HL-60 (cell line): ENCODE results near the gene ACR.

Experiments
- DNase-seq, 2 experiments: peaks; one replicate each; pipeline ENCODE4 v3.0.0-alpha.2; 2010 to 2020; ENCODE audit warnings: low read depth in 1 of 2, low spot score in 1 of 2
- H3K27ac ChIP-seq: fragments of 250-450 bp; sonication (Bioruptor Pico); replicated peaks from 2 replicates; pipeline ENCODE4 v1.5.1; 2020; ENCODE audit warnings: mild to moderate bottlenecking, moderate library complexity
- H3K27me3 ChIP-seq: fragments of 250-450 bp; sonication (Bioruptor Pico); 2 replicates; pipeline ENCODE4 v1.5.1; 2021; ENCODE audit warnings: mild to moderate bottlenecking, moderate library complexity; ENCODE audit not compliant: insufficient read depth, poor library complexity, severe bottlenecking
- H3K4me3 ChIP-seq: replicated peaks from 2 replicates; pipeline ENCODE4 v1.5.1; 2011; ENCODE audit warnings: mild to moderate bottlenecking, control low read depth, low read length; ENCODE audit not compliant: insufficient read depth
- GABPA ChIP-seq: IDR thresholded peaks from 2 replicates; pipeline ENCODE4 v1.6.1; 2012; ENCODE audit warnings: low read depth
- POLR2AphosphoS5 ChIP-seq: IDR thresholded peaks from 2 replicates; pipeline ENCODE4 v1.6.1; 2012; ENCODE audit warnings: low read depth
- SPI1 ChIP-seq: IDR thresholded peaks from 2 replicates; pipeline ENCODE4 v1.6.1; 2012; ENCODE audit warnings: low read depth, mild to moderate bottlenecking, borderline replicate concordance
- TF ChIP-seq, protein P1 (sequence below): IDR thresholded peaks from one replicate; pipeline ENCODE4 v1.5.1; 2011; ENCODE audit warnings: low read length, control low read depth, inconsistent platforms; ENCODE audit not compliant: insufficient read depth
- TF ChIP-seq, protein P2 (sequence below): IDR thresholded peaks from 2 replicates; pipeline ENCODE4 v1.6.1; 2012; ENCODE audit warnings: low read depth; ENCODE audit not compliant: insufficient replicate concordance

Gene ACR

DNA sequence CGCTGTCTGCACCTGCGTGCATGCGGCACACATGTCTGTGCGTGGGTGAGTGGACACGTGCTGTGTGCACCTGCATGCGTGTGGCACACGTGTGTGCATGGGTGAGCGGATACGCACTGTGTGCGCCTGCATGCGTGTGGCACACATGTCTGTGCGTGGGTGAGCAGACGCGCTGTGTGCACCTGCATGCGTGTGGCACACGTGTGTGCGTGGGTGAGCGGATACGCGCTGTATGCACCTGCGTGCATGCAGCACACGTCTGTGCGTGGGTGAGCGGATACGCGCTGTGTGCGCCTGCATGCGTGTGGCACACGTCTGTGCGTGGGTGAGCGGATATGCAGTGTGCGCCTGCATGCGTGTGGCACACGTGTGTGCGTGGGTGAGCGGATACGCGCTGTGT, 27.1 kb upstream of the ACR start:
- Histone ChIP-seq H3K27me3 (no peaks in the 10 kb centered on the region), H3K27ac (no peak overlapping the region), H3K4me3 (no peak overlapping the region)
- TF ChIP-seq SPI1: no peak
- TF ChIP-seq, protein P1, sequence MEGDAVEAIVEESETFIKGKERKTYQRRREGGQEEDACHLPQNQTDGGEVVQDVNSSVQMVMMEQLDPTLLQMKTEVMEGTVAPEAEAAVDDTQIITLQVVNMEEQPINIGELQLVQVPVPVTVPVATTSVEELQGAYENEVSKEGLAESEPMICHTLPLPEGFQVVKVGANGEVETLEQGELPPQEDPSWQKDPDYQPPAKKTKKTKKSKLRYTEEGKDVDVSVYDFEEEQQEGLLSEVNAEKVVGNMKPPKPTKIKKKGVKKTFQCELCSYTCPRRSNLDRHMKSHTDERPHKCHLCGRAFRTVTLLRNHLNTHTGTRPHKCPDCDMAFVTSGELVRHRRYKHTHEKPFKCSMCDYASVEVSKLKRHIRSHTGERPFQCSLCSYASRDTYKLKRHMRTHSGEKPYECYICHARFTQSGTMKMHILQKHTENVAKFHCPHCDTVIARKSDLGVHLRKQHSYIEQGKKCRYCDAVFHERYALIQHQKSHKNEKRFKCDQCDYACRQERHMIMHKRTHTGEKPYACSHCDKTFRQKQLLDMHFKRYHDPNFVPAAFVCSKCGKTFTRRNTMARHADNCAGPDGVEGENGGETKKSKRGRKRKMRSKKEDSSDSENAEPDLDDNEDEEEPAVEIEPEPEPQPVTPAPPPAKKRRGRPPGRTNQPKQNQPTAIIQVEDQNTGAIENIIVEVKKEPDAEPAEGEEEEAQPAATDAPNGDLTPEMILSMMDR: no peak
- TF ChIP-seq, protein P2, sequence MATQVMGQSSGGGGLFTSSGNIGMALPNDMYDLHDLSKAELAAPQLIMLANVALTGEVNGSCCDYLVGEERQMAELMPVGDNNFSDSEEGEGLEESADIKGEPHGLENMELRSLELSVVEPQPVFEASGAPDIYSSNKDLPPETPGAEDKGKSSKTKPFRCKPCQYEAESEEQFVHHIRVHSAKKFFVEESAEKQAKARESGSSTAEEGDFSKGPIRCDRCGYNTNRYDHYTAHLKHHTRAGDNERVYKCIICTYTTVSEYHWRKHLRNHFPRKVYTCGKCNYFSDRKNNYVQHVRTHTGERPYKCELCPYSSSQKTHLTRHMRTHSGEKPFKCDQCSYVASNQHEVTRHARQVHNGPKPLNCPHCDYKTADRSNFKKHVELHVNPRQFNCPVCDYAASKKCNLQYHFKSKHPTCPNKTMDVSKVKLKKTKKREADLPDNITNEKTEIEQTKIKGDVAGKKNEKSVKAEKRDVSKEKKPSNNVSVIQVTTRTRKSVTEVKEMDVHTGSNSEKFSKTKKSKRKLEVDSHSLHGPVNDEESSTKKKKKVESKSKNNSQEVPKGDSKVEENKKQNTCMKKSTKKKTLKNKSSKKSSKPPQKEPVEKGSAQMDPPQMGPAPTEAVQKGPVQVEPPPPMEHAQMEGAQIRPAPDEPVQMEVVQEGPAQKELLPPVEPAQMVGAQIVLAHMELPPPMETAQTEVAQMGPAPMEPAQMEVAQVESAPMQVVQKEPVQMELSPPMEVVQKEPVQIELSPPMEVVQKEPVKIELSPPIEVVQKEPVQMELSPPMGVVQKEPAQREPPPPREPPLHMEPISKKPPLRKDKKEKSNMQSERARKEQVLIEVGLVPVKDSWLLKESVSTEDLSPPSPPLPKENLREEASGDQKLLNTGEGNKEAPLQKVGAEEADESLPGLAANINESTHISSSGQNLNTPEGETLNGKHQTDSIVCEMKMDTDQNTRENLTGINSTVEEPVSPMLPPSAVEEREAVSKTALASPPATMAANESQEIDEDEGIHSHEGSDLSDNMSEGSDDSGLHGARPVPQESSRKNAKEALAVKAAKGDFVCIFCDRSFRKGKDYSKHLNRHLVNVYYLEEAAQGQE: no peak
- no peak for TF ChIP-seq POLR2AphosphoS5
- no peak for TF ChIP-seq GABPA
- no peak for DNase-seq

DNA sequence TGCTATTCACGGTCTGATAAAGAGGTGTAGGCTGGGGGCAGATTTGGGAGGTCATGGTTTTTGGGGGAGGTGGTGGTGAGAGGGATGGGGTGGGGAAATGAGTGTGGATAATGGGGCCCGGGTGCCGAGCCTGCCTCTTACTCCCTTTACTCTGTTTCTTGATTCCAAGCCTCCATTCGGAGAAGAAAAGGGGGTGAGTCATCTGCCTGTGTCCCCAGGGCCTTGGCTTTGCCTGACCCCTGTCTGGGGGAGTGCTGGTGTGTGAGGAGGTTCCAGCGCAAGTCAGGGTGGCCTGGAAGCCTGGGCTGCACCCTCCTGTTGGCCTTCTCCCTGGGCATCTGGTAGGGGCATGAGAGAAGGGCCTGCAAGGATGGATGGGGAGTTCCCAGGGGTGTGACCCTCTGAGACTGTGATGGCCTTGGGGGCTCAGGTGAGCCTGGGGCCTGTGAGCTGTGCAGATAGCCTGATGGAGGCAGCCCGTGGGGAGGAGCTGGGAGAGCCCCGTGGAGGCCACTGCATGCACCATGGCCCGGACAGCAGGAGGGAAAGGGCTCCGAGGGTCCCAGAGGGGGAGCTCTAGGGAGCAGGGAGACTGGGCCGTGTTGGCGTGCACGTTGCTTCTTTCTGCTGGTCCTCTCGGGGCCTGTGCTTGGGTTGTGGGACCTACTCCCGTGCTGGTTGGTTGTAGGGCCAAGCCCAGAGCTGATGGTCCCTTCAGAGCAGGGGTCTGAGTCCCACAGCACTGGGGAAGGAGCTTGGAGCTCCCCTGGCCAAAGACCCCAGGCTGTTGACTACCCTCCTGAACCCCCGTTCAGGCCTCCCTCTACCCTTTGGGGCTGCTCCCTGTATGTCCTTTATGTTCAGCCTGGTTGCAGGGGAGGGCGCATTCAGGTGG, 26.3 kb upstream of the ACR start:
- no peaks in the 10 kb centered on the region for H3K27me3 ChIP-seq
- DNase-seq: no peak
- no peak overlapping the region for H3K4me3 ChIP-seq
- no peak overlapping the region for H3K27ac ChIP-seq
- TF ChIP-seq GABPA (no peak), SPI1 (no peak), POLR2AphosphoS5 (no peak)
- TF ChIP-seq, protein P1: no peak
- TF ChIP-seq, protein P2: no peak

DNA sequence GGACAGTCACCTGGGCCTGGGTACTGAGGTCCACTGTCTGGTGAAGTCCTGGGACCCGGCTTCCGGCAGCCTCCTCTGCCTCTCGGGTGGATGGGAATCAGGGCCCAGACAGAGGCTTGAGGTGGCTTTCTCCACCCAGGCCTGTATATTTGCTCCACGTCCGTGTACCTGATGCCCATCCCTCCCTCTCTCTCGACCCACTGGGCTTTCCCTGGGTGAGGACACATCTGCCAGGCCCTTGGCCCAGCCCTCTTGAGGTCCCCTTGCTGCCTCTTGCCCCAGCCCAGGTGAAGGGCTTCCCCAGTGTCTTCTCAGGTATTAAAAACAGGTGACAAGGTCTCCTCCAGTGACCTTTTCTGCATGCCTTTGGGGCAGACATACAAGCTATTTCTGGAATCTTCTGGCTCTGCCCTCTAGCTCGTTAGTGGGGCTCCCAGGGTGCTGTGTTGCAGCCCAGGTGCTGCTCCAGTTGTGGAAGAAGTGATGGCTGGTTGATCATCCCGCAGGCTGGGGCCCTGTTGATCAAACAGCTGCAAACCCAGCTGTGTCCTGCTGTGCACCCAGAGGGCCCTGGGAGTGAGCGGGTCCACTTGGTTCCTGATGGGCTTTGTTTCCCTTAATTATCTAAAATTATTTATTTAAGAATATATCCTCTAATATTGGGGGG, 25.5 kb upstream of the ACR start:
- TF ChIP-seq, protein P2: no peak
- TF ChIP-seq POLR2AphosphoS5 (no peak), GABPA (no peak), SPI1 (no peak)
- TF ChIP-seq, protein P1: no peak
- Histone ChIP-seq H3K4me3 (no peak overlapping the region), H3K27me3 (no peaks in the 10 kb centered on the region), H3K27ac (no peak overlapping the region)
- DNase-seq: no peak
